ENCODE data around the gene ACAP2. TPM values are rescaled to one million over a fixed set of nuclear protein-coding genes. Genes with fewer than 3 reads are reported as not detected.

The ACAP2 gene
- total RNA-seq, 2 experiments from 2014 or later, result 43.9 to 80.7 TPM

- Histone ChIP-seq H3K36me3 (ENCODE audit: insufficient read depth, low read length) (peaks cover 30% of the 10 kb centered on the region), H3K4me2 (ENCODE audit: low read length) (no peak overlapping the region), H3K27ac (ENCODE audit: low read depth, low read length, poor library complexity, severe bottlenecking) (no peak overlapping the region), H3K4me3 (ENCODE audit: low read depth, low read length, poor library complexity, severe bottlenecking) (no peak overlapping the region), H2AFZ (ENCODE audit: low read length) (no peak overlapping the region), H3K79me2 (ENCODE audit: insufficient read depth, low read depth, low read length) (peaks cover 16% of the 10 kb centered on the region; the same call in 1 of the 2 replicates), H3K9me3 (ENCODE audit: low read length) (peaks cover 16% of the 10 kb centered on the region; the same call in 1 of the 2 replicates), H3K4me1 (ENCODE audit: insufficient read depth, low read length, poor library complexity, severe bottlenecking) (peaks cover 4% of the 10 kb centered on the region), H4K20me1 (ENCODE audit: insufficient read depth, low read length) (no peaks in the 10 kb centered on the region), H3K9me2 (ENCODE audit: insufficient read depth, low read length) (no peaks in the 10 kb centered on the region)
- BruUV-seq (replicated peaks), result no TSS peak
- ChIA-PET CTCF (ENCODE audit: unreplicated experiment) (no interaction called here), POLR2A (interaction anchor here (0.6 to 1.5 kb wide), 6 partner anchors 9 to 821 kb away, joined by 3 to 4 read pairs (median 3); no protein-coding TSS in a partner anchor)
- DNase-seq (ENCODE audit: low spot score), result no peak
- no peak for TF ChIP-seq CTCF (conservative IDR thresholded peaks at IDR 0.05; ENCODE audit: low read length)
- no peak for TF ChIP-seq EZH2phosphoT487 (IDR thresholded peaks at IDR 0.05; ENCODE audit: borderline replicate concordance, low read depth, low read length)
- intact Hi-C loops (cut with micrococcal nuclease; ENCODE audit: unreplicated experiment), result no loop called here
These were observed 54.4 kb downstream of the ACAP2 start for GRCh38 chr3:195388380-195388779.

- H3K4me1 ChIP-seq (ENCODE audit: insufficient read depth, low read length, poor library complexity, severe bottlenecking), result no peaks in the 10 kb centered on the region
- intact Hi-C loops (cut with micrococcal nuclease; ENCODE audit: unreplicated experiment), result no loop called here
- H3K79me2 ChIP-seq (ENCODE audit: insufficient read depth, low read depth, low read length), result peaks cover 12% of the 10 kb centered on the region; the same call in 1 of the 2 replicates
- no peak for DNase-seq (ENCODE audit: low spot score)
- H3K9me3 ChIP-seq (ENCODE audit: low read length), result no peaks in the 10 kb centered on the region
- no peak overlapping the region for H3K27ac ChIP-seq (ENCODE audit: low read depth, low read length, poor library complexity, severe bottlenecking)
- peaks cover 18% of the 10 kb centered on the region for H3K36me3 ChIP-seq (ENCODE audit: insufficient read depth, low read length)
- H3K4me3 ChIP-seq (ENCODE audit: low read depth, low read length, poor library complexity, severe bottlenecking), result no peak overlapping the region
- H4K20me1 ChIP-seq (ENCODE audit: insufficient read depth, low read length), result no peaks in the 10 kb centered on the region; the same call in 1 of the 2 replicates
- POLR2A ChIA-PET, result no interaction called here
- TF ChIP-seq CTCF (conservative IDR thresholded peaks at IDR 0.05; ENCODE audit: low read length), result no peak
- TF ChIP-seq EZH2phosphoT487 (IDR thresholded peaks at IDR 0.05; ENCODE audit: borderline replicate concordance, low read depth, low read length), result no peak
- BruUV-seq (replicated peaks), result no TSS peak
- H3K4me2 ChIP-seq (ENCODE audit: low read length), result no peak overlapping the region
- no peak overlapping the region for H2AFZ ChIP-seq (ENCODE audit: low read length)
- CTCF ChIA-PET (ENCODE audit: unreplicated experiment), result no interaction called here
- H3K9me2 ChIP-seq (ENCODE audit: insufficient read depth, low read length), result no peaks in the 10 kb centered on the region
These were observed 56.1 kb downstream of the ACAP2 start for GRCh38 chr3:195386739-195387138.

- no peak for DNase-seq (ENCODE audit: low spot score)
- no TSS peak for BruUV-seq (replicated peaks)
- intact Hi-C loops (cut with micrococcal nuclease; ENCODE audit: unreplicated experiment), result loop anchor here (2.0 kb wide), 1 partner anchor 53 kb away; no protein-coding TSS in a partner anchor
- no peaks in the 10 kb centered on the region for H3K4me1 ChIP-seq (ENCODE audit: insufficient read depth, low read length, poor library complexity, severe bottlenecking)
- POLR2A ChIA-PET, result no interaction called here
- H3K9me2 ChIP-seq (ENCODE audit: insufficient read depth, low read length), result no peaks in the 10 kb centered on the region
- H3K4me2 ChIP-seq (ENCODE audit: low read length), result no peak overlapping the region
- no peak overlapping the region for H3K27ac ChIP-seq (ENCODE audit: low read depth, low read length, poor library complexity, severe bottlenecking)
- H3K9me3 ChIP-seq (ENCODE audit: low read length), result no peaks in the 10 kb centered on the region
- no peak overlapping the region for H2AFZ ChIP-seq (ENCODE audit: low read length)
- peaks cover 22% of the 10 kb centered on the region; the same call in 1 of the 2 replicates for H3K36me3 ChIP-seq (ENCODE audit: insufficient read depth, low read length)
- H3K4me3 ChIP-seq (ENCODE audit: low read depth, low read length, poor library complexity, severe bottlenecking), result no peak overlapping the region
- peaks cover 12% of the 10 kb centered on the region; the same call in 1 of the 2 replicates for H3K79me2 ChIP-seq (ENCODE audit: insufficient read depth, low read depth, low read length)
- TF ChIP-seq EZH2phosphoT487 (IDR thresholded peaks at IDR 0.05; ENCODE audit: borderline replicate concordance, low read depth, low read length) (no peak), CTCF (conservative IDR thresholded peaks at IDR 0.05; ENCODE audit: low read length) (no peak)
- CTCF ChIA-PET (ENCODE audit: unreplicated experiment), result no interaction called here
- H4K20me1 ChIP-seq (ENCODE audit: insufficient read depth, low read length), result no peaks in the 10 kb centered on the region; the same call in 1 of the 2 replicates
These were observed 57.3 kb downstream of the ACAP2 start for GRCh38 chr3:195385526-195385925.

Measured in OCI-LY7 (cell line).